Measurements from ENCODE around the gene TCEANC2.

The TCEANC2 gene

DNA sequence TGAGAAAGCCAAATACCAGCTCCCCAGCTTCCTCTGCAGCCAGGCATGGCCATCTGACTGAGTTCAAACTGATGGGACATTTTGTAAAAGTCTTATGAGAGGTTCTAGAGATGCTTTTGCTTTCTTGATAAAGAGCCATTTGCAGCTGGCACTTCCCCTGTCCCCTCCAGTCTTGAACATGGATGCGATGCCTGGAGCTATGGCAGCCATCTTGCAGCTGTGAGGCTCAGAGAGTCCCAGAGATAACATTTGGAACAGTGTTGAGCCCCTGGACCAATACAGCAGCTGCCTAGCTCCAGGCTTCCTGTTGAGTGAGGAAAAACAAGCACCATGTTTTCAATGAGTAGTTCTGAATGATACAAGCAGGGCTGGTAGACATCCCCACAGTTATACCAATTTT, 85.6 kb downstream of the TCEANC2 start (continued):
- TF ChIP-seq OSR1 (CRISPR knock-in tag; IDR thresholded peaks at IDR 0.05) = no peak
- no peak for TF ChIP-seq TSHZ2 (CRISPR knock-in tag; IDR thresholded peaks at IDR 0.05)
- no peak for TF ChIP-seq ZC3H10 (CRISPR knock-in tag; IDR thresholded peaks at IDR 0.05)
- no peak for TF ChIP-seq PPARA (CRISPR knock-in tag; IDR thresholded peaks at IDR 0.05; ENCODE audit: borderline replicate concordance)
- no peak for TF ChIP-seq ZNF565 (CRISPR knock-in tag; conservative IDR thresholded peaks at IDR 0.05; ENCODE audit: low read depth)
- TF ChIP-seq ZFP30 (CRISPR knock-in tag; IDR thresholded peaks at IDR 0.05) = no peak
- TF ChIP-seq ARNTL (CRISPR knock-in tag; IDR thresholded peaks at IDR 0.05; ENCODE audit: borderline replicate concordance, low read depth) = no peak
- no peak for TF ChIP-seq TOX (CRISPR knock-in tag; IDR thresholded peaks at IDR 0.05; ENCODE audit: borderline replicate concordance)

DNA sequence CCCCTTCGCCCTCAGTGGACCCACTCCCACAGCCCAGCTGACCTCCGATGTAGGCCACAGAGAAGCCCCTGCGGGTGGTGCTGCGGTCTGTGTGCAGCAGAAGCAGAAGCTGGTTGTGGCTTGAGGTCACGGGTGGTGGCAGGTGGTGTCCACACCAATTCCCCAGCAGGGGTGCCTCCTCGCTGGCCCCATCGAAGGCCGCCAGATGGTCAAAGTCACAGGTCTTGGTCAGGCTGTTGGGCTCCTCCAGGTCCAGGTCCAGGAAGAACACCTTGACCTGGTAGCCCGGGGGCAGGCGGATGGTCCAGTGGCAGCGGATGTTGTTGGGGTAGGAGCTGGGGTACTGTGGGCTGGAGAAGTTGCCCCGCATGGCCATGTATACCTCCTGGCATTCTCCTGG, 86.3 kb downstream of the TCEANC2 start:
- TF ChIP-seq CSRNP3 (CRISPR knock-in tag; IDR thresholded peaks at IDR 0.05) (no peak), BACH2 (CRISPR knock-in tag; IDR thresholded peaks at IDR 0.05; ENCODE audit: borderline replicate concordance) (no peak)

GRCh38 chr1:54142146-54142900, 88.9 kb downstream of the TCEANC2 start:
- ATAC-seq = no peak
- TF ChIP-seq SNAI2 (CRISPR knock-in tag; IDR thresholded peaks at IDR 0.05) (no peak), CSDC2 (CRISPR knock-in tag; IDR thresholded peaks at IDR 0.05) (no peak), ZNF8 (CRISPR knock-in tag; IDR thresholded peaks at IDR 0.05) (no peak), ISL1 (CRISPR knock-in tag; IDR thresholded peaks at IDR 0.05) (no peak), OSR1 (CRISPR knock-in tag; IDR thresholded peaks at IDR 0.05) (no peak), TOX (CRISPR knock-in tag; IDR thresholded peaks at IDR 0.05; ENCODE audit: borderline replicate concordance) (no peak), ESRRG (CRISPR knock-in tag; IDR thresholded peaks at IDR 0.05) (no peak), ZFP30 (CRISPR knock-in tag; IDR thresholded peaks at IDR 0.05) (no peak), CREB5 (CRISPR knock-in tag; IDR thresholded peaks at IDR 0.05; ENCODE audit: low read depth) (no peak), RARB (CRISPR knock-in tag; IDR thresholded peaks at IDR 0.05) (no peak), TSHZ2 (CRISPR knock-in tag; IDR thresholded peaks at IDR 0.05) (no peak), CSRNP3 (CRISPR knock-in tag; IDR thresholded peaks at IDR 0.05) (no peak)

More for the DNA sequence above, 86.3 kb downstream of the TCEANC2 start:
- ATAC-seq = no peak

GRCh38 chr1:54144366-54144765, 91.0 kb downstream of the TCEANC2 start:
- no peak for ATAC-seq
- no peak for TF ChIP-seq TSHZ2 (CRISPR knock-in tag; IDR thresholded peaks at IDR 0.05)
- no peak for TF ChIP-seq ZNF70 (CRISPR knock-in tag; IDR thresholded peaks at IDR 0.05)
- TF ChIP-seq, protein P1, sequence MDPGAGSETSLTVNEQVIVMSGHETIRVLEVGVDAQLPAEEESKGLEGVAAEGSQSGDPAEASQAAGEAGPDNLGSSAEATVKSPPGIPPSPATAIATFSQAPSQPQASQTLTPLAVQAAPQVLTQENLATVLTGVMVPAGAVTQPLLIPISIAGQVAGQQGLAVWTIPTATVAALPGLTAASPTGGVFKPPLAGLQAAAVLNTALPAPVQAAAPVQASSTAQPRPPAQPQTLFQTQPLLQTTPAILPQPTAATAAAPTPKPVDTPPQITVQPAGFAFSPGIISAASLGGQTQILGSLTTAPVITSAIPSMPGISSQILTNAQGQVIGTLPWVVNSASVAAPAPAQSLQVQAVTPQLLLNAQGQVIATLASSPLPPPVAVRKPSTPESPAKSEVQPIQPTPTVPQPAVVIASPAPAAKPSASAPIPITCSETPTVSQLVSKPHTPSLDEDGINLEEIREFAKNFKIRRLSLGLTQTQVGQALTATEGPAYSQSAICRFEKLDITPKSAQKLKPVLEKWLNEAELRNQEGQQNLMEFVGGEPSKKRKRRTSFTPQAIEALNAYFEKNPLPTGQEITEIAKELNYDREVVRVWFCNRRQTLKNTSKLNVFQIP (CRISPR knock-in tag; IDR thresholded peaks at IDR 0.05; ENCODE audit: borderline replicate concordance, low read depth) = no peak
- TF ChIP-seq SNAI2 (CRISPR knock-in tag; IDR thresholded peaks at IDR 0.05) = no peak
- TF ChIP-seq RARB (CRISPR knock-in tag; IDR thresholded peaks at IDR 0.05) = no peak
- TF ChIP-seq CSDC2 (CRISPR knock-in tag; IDR thresholded peaks at IDR 0.05) = no peak
- TF ChIP-seq ZFP30 (CRISPR knock-in tag; IDR thresholded peaks at IDR 0.05) = no peak
- TF ChIP-seq ARNTL (CRISPR knock-in tag; IDR thresholded peaks at IDR 0.05; ENCODE audit: borderline replicate concordance, low read depth) = no peak

Data from SK-N-SH treated with all-trans-retinoic acid at 6 μM for 48 hours (cell line).